Caco-2 (cell line): ENCODE measurements around the gene SMIM35. TPM values are rescaled to one million over a fixed set of nuclear protein-coding genes. Genes with fewer than 3 reads are reported as not detected.

Source experiments
- BruUV-seq: library from RNA; stranded (reverse); fragments of 400-500 nt; replicated peaks from 2 replicates; lab custom pipeline; 2021; lab: Mats Ljungman, UMichigan
- CTCF ChIA-PET: fragments of 300-600 bp; sonication (Branson Sonifier 250); formaldehyde crosslinking; loops from one replicate; lab custom pipeline; 2022; ENCODE audit warnings: antibody characterized with exemption; lab: Charles Lee
- POLR2A ChIA-PET: fragments of 300-600 bp; sonication (Branson Sonifier 250); formaldehyde crosslinking; loops from one replicate; lab custom pipeline; 2022; ENCODE audit warnings: antibody characterized with exemption; lab: Charles Lee
- DNase-seq, 2 experiments: peaks; one replicate each; pipeline versions ENCODE4 v3.0.0 to v3.0.0-alpha.2; 2020 to 2022
- H3K27me3 ChIP-seq: replicated peaks from 2 replicates; pipeline ENCODE4 v1.6.0; 2011; ENCODE audit warnings: low read length; ENCODE audit not compliant: control insufficient read depth, insufficient read depth
- H3K36me3 ChIP-seq: 2 replicates; pipeline ENCODE4 v1.5.1; 2011; ENCODE audit warnings: low read length; ENCODE audit not compliant: control insufficient read depth, insufficient read depth
- H3K4me1 ChIP-seq: fragments of 250-450 bp; sonication (Bioruptor Pico); 2 replicates; pipeline ENCODE4 v1.5.1; 2020; ENCODE audit warnings: mild to moderate bottlenecking
- H3K4me3 ChIP-seq: 2 replicates; pipeline ENCODE4 v1.5.1; 2011; ENCODE audit warnings: low read depth, mild to moderate bottlenecking, control low read depth, low read length
- H3K9me3 ChIP-seq: fragments of 250-450 bp; sonication (Bioruptor Pico); 2 replicates; pipeline ENCODE4 v1.5.1; 2020; ENCODE audit warnings: mild to moderate bottlenecking, moderate library complexity
- H3K27ac Mint-ChIP-seq: one replicate; pipeline ENCODE4 v1.8.0; 2022; ENCODE audit warnings: mixed read lengths; ENCODE audit not compliant: unreplicated experiment
- H3K27me3 Mint-ChIP-seq: one replicate; pipeline ENCODE4 v1.8.0; 2022; ENCODE audit warnings: mixed read lengths; ENCODE audit not compliant: insufficient read depth, unreplicated experiment
- H3K36me3 Mint-ChIP-seq: one replicate; pipeline ENCODE4 v1.8.0; 2022; ENCODE audit warnings: mild to moderate bottlenecking, mixed read lengths; ENCODE audit not compliant: insufficient read depth, unreplicated experiment
- H3K4me1 Mint-ChIP-seq: one replicate; pipeline ENCODE4 v1.8.0; 2022; ENCODE audit warnings: low read depth, mixed read lengths; ENCODE audit not compliant: unreplicated experiment
- H3K4me3 Mint-ChIP-seq: one replicate; pipeline ENCODE4 v1.8.0; 2022; ENCODE audit warnings: mild to moderate bottlenecking, moderate library complexity, mixed read lengths; ENCODE audit not compliant: unreplicated experiment
- H3K9me3 Mint-ChIP-seq: one replicate; pipeline ENCODE4 v1.8.0; 2022; ENCODE audit warnings: mixed read lengths; ENCODE audit not compliant: unreplicated experiment
- intact Hi-C: fragments of 100-400 bp; cut with micrococcal nuclease; formaldehyde crosslinking; loops from one replicate; pipeline ENCODE4 v1.10.0; 2022; ENCODE audit not compliant: unreplicated experiment
- total RNA-seq: library from RNA; stranded (reverse); gene quantifications from 2 replicates; pipeline ENCODE4 v1.2.3, GENCODE V29; 2022
- TF ChIP-seq, protein P1 (sequence below), 2 experiments: fragments of 200-600 bp in 1 of 2; IDR thresholded peaks; 1 replicate in 1 of 2; 2 replicates in 1 of 2; pipeline versions ENCODE4 v1.5.1 to v1.8.0; 2011 to 2022; ENCODE audit warnings: antibody characterized with exemption in 1 of 2, control low read depth in 1 of 2, inconsistent platforms in 1 of 2, low read depth in 1 of 2, low read length in 1 of 2, mild to moderate bottlenecking in 1 of 2, moderate library complexity in 1 of 2; ENCODE audit not compliant: insufficient read depth in 1 of 2, severe bottlenecking in 1 of 2, unreplicated experiment in 1 of 2

The SMIM35 gene
- total RNA-seq, 1 experiment from 2014 or later, result not detected

DNA sequence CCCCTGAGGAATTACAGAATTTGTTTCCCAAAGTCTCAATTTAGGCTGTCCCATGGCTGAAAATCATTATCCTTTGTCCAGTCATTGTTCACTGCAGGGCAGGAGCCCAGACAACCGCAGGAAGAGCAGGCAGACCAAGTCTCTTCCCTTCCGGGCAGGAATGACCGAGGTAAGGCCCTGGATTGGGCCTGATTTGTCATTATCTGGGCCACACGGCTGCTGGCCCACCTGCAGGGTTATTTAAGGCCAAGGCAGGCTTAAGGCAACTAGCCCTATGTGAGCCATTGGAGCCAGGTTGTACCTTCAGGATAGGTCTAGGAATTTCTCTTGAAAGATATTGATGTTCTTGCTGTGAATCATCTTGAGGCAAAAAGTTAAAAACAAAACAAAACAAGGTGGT lies 110.3 kb downstream of the SMIM35 start:
- CTCF ChIA-PET, result interaction anchor here (0.6 kb wide), 1 partner anchor 132 kb away, joined by 3 read pairs; no protein-coding TSS in a partner anchor
- Mint-ChIP-seq H3K36me3 (no peaks in the 10 kb centered on the region), H3K27me3 (peaks cover 2% of the 10 kb centered on the region), H3K9me3 (no peaks in the 10 kb centered on the region), H3K27ac (no peak overlapping the region), H3K4me3 (no peak overlapping the region), H3K4me1 (peaks cover 6% of the 10 kb centered on the region)
- H3K9me3 ChIP-seq, result no peaks in the 10 kb centered on the region
- no peaks in the 10 kb centered on the region for H3K36me3 ChIP-seq
- no TSS peak for BruUV-seq
- H3K4me1 ChIP-seq, result no peaks in the 10 kb centered on the region
- TF ChIP-seq, protein P1, sequence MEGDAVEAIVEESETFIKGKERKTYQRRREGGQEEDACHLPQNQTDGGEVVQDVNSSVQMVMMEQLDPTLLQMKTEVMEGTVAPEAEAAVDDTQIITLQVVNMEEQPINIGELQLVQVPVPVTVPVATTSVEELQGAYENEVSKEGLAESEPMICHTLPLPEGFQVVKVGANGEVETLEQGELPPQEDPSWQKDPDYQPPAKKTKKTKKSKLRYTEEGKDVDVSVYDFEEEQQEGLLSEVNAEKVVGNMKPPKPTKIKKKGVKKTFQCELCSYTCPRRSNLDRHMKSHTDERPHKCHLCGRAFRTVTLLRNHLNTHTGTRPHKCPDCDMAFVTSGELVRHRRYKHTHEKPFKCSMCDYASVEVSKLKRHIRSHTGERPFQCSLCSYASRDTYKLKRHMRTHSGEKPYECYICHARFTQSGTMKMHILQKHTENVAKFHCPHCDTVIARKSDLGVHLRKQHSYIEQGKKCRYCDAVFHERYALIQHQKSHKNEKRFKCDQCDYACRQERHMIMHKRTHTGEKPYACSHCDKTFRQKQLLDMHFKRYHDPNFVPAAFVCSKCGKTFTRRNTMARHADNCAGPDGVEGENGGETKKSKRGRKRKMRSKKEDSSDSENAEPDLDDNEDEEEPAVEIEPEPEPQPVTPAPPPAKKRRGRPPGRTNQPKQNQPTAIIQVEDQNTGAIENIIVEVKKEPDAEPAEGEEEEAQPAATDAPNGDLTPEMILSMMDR (IDR thresholded peaks at IDR 0.05; ENCODE audit: insufficient read depth in 1 of 2, low read depth in 1 of 2, low read length in 1 of 2, severe bottlenecking in 1 of 2, unreplicated experiment in 1 of 2), result no peak
- no peaks in the 10 kb centered on the region for H3K27me3 ChIP-seq
- H3K4me3 ChIP-seq, result no peak overlapping the region
- intact Hi-C loops, result no loop called here
- POLR2A ChIA-PET, result interaction anchor here (0.5 to 0.7 kb wide), 2 partner anchors 176 to 222 kb away, joined by 4 to 5 read pairs; no protein-coding TSS in a partner anchor
- DNase-seq, result no peak

DNA sequence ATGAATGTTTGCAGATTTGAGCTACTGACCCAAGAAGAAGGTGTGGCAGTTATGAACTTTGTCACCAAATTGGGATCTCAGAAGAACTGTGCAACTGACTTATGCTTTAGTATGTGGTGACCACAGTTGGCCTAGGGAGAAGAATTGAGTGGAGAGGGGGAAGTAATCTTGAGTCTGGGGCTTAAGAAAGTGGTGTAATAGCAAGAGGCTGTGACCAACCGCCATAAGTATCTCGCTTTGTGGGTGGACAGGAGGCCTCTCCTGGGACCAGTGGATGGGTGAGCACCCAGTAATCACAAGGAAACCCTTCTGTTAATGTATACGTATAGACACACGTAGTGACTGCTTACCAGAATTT lies 113.3 kb downstream of the SMIM35 start:
- ChIA-PET POLR2A (no interaction called here), CTCF (interaction anchor here (0.6 to 0.7 kb wide), 2 partner anchors 41 to 75 kb away, joined by 3 read pairs; no protein-coding TSS in a partner anchor)
- no peaks in the 10 kb centered on the region for H3K27me3 ChIP-seq
- no peak overlapping the region for H3K4me3 Mint-ChIP-seq
- H3K36me3 Mint-ChIP-seq, result no peaks in the 10 kb centered on the region
- H3K9me3 ChIP-seq, result no peaks in the 10 kb centered on the region
- DNase-seq, result no peak
- no peak overlapping the region for H3K4me3 ChIP-seq
- intact Hi-C loops, result no loop called here
- no peaks in the 10 kb centered on the region for H3K36me3 ChIP-seq
- H3K27me3 Mint-ChIP-seq, result peaks cover 4% of the 10 kb centered on the region
- BruUV-seq, result no TSS peak
- no peaks in the 10 kb centered on the region for H3K4me1 ChIP-seq
- no peaks in the 10 kb centered on the region for H3K4me1 Mint-ChIP-seq
- H3K9me3 Mint-ChIP-seq, result no peaks in the 10 kb centered on the region
- H3K27ac Mint-ChIP-seq, result no peak overlapping the region
- TF ChIP-seq, protein P1 (IDR thresholded peaks at IDR 0.05; ENCODE audit: insufficient read depth in 1 of 2, low read depth in 1 of 2, low read length in 1 of 2, severe bottlenecking in 1 of 2, unreplicated experiment in 1 of 2), result no peak

DNA sequence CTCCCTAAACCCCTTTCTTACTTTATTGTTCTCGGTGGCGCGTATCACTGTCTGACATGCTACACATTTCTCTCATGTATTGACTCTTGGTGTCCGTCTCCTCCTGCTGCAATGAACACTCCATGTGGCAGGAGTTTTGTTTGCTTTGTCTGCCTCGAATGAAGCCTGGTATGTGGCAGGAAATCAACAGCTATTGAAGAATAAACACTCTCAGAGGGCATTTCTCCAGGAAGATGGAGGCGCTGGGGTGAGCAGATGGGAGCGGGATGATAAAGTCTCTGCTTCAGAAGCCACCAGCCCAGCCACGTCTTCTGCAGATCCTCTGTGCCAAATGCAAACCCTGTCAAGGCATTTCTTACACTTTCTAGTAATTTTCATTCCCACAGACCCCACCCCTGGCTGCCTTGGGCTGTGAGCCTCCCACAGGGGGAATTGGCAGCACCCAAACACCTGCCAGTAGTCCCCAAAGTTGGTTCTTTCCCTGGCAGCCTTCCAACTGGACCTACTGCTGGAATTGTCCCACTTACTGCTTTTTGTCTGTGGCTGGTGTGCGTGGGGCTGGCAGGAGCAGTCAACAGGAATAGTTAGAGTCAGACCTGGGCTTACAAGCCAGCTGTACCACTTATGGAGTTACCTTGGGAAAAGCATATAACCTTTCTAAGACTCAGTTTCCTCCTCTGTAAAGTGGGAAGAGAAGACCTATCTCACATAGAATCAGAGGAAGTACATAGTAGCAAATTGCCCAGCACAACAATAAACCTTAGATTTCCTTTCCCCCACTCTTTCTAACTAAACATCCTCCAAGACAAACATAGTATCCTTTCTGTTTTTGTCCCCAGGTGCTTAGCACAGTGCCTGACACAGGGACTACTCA lies 113.9 kb downstream of the SMIM35 start:
- TF ChIP-seq, protein P1 (IDR thresholded peaks at IDR 0.05; ENCODE audit: insufficient read depth in 1 of 2, low read depth in 1 of 2, low read length in 1 of 2, severe bottlenecking in 1 of 2, unreplicated experiment in 1 of 2), result no peak
- Histone ChIP-seq H3K4me3 (no peak overlapping the region), H3K9me3 (no peaks in the 10 kb centered on the region), H3K27me3 (no peaks in the 10 kb centered on the region), H3K36me3 (no peaks in the 10 kb centered on the region), H3K4me1 (no peaks in the 10 kb centered on the region)
- H3K27me3 Mint-ChIP-seq, result peaks cover 4% of the 10 kb centered on the region
- ChIA-PET POLR2A (interaction anchor here (0.6 kb wide), 1 partner anchor 74 kb away, joined by 12 read pairs; no protein-coding TSS in a partner anchor), CTCF (interaction anchor here (0.6 kb wide), 1 partner anchor 40 kb away, joined by 3 read pairs; no protein-coding TSS in a partner anchor)
- no peak overlapping the region for H3K27ac Mint-ChIP-seq
- H3K36me3 Mint-ChIP-seq, result no peaks in the 10 kb centered on the region
- H3K4me3 Mint-ChIP-seq, result no peak overlapping the region
- H3K4me1 Mint-ChIP-seq, result no peaks in the 10 kb centered on the region
- H3K9me3 Mint-ChIP-seq, result no peaks in the 10 kb centered on the region
- intact Hi-C loops, result no loop called here
- DNase-seq, result no peak
- no TSS peak for BruUV-seq
